ENCODE results near the gene SUPT6H. TPM values are rescaled to one million over a fixed set of nuclear protein-coding genes. Genes with fewer than 3 reads are reported as not detected.

SUPT6H gene
- total RNA-seq, 1 donor from 2014 or later: 36.7 TPM

- H3K4me3 ChIP-seq (ENCODE audit: low read depth, low read length): no peak overlapping the region
- H3K36me3 ChIP-seq (ENCODE audit: control insufficient read depth, insufficient read depth, low read length): no peaks in the 10 kb centered on the region
- no peak for TF ChIP-seq CTCF (IDR thresholded peaks at IDR 0.05; ENCODE audit: insufficient read depth, low read length, poor library complexity, severe bottlenecking)
- no peaks in the 10 kb centered on the region for H3K27me3 ChIP-seq (ENCODE audit: control insufficient read depth, insufficient read depth, low read length)
- no peak for DNase-seq (ENCODE audit: low read depth)
Observed at GRCh38 chr17:28737770-28738679, 76.0 kb downstream of the SUPT6H start.

- Histone ChIP-seq H3K27me3 (ENCODE audit: control insufficient read depth, insufficient read depth, low read length) (no peaks in the 10 kb centered on the region), H3K36me3 (ENCODE audit: control insufficient read depth, insufficient read depth, low read length) (no peaks in the 10 kb centered on the region), H3K4me3 (ENCODE audit: low read depth, low read length) (no peak overlapping the region)
- TF ChIP-seq CTCF (IDR thresholded peaks at IDR 0.05; ENCODE audit: insufficient read depth, low read length, poor library complexity, severe bottlenecking): no peak
- no peak for DNase-seq (ENCODE audit: low read depth)
Observed at GRCh38 chr17:28738680-28739384, 76.8 kb downstream of the SUPT6H start.

DNA sequence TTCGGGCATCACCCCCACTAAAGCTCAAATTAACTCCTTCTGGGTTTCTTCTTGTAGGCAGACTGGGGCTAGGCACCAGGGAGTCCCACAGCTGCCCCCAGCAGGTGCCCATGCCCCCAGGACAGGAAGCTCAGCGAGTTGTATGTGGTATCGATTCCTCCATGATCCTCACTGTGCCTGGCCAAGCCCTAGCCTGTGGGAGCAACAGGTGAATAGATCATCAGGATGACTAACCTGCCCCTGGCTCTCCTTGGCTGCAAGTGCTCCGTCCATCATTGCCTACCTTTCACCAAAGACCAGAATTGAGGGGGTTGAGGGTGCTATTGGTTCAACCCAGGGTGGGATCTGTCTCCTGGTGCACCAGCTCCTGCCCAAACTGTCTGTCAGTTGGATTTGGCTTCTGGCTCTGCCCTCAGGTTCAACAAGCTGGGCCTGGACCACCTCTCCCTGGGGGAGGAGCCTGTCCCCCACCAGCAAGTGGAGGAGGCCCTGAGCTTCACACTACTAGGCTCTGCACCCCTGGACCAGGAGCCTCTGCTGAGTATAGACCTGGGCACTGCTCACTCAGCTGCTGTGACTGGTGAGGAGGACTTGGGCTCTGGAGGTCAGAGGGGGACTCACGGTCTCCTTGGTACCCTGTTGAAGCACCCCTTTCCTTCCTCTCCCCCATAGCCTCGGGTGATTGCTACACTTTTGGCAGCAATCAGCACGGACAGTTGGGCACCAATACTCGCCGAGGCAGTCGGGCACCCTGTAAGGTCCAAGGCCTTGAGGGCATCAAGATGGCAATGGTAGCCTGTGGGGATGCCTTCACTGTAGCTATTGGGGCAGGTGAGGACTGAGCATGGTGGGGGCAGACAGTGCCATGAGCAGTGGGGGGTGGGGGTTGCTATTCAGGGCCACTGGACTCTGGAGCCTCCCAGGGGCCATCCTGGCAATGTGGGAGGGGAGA lies 78.7 kb downstream of the SUPT6H start:
- no peak overlapping the region for H3K4me3 ChIP-seq (ENCODE audit: low read depth, low read length)
- TF ChIP-seq CTCF (IDR thresholded peaks at IDR 0.05; ENCODE audit: insufficient read depth, low read length, poor library complexity, severe bottlenecking): no peak
- H3K36me3 ChIP-seq (ENCODE audit: control insufficient read depth, insufficient read depth, low read length): no peaks in the 10 kb centered on the region
- no peaks in the 10 kb centered on the region for H3K27me3 ChIP-seq (ENCODE audit: control insufficient read depth, insufficient read depth, low read length)
- DNase-seq (ENCODE audit: low read depth): no peak

DNA sequence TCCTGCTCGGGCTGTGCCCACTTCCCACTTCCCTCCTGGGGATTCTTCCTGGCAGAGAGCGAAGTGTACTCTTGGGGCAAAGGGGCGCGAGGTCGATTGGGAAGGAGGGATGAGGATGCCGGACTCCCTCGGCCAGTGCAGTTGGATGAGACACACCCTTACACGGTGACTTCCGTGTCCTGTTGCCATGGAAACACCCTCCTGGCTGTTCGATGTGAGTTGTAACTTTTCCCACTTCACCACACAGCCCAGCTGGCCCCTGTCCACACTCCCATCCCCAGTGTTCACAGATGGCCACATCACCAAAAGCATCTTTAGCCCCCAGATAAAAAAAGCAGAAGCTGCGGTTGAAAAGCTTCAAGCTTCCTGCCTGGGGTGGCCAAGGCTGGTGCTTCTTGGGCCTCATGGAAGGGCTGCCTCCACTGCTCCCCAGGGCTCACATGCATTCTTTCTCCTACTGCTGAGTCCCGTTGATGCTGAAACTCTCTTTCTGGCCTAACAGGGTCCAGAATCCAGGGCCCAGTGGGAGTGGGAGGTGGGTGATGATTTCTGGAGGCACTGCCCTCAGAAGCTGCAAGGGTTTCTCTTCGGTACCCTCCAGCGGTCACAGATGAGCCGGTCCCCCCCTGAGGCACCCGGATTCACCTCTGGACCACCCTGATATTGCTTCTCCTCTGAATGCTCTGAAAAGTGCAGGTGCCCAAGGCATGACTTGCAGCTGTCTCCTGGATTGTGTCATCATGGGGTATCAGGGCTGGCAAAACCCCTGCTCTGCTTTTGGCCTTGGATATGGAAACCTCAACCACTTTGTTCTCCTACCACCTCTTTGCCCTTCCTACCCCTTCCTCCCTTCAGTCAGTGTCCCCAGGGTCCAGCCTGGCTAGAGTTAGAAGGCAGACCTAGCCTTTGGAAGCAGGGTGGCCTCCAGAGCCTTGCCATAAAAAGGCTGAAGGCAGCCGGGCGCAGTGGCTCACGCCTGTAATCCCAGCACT lies 79.6 kb downstream of the SUPT6H start:
- Histone ChIP-seq H3K36me3 (ENCODE audit: control insufficient read depth, insufficient read depth, low read length) (peaks cover 2% of the 10 kb centered on the region), H3K4me3 (ENCODE audit: low read depth, low read length) (no peak overlapping the region), H3K27me3 (ENCODE audit: control insufficient read depth, insufficient read depth, low read length) (no peaks in the 10 kb centered on the region)
- no peak for TF ChIP-seq CTCF (IDR thresholded peaks at IDR 0.05; ENCODE audit: insufficient read depth, low read length, poor library complexity, severe bottlenecking)
- DNase-seq (ENCODE audit: low read depth): no peak
